RWPE2 (cell line): Measurements from ENCODE around the gene LRRC9.

Source experiments
- ATAC-seq: fragments of 200-7000 bp; cut with Tn5 transposase; 3 replicates; pipeline ENCODE4 v1.9.1; 2021; ENCODE audit warnings: low read depth
- DNase-seq: peaks from one replicate; pipeline ENCODE4 v3.0.0-alpha.2; 2020; ENCODE audit warnings: low spot score
- H3K27ac ChIP-seq: fragments of 450-650 bp; 2 replicates; pipeline ENCODE4 v1.5.1; 2017; ENCODE audit warnings: mild to moderate bottlenecking; ENCODE audit not compliant: poor library complexity, severe bottlenecking
- H3K27me3 ChIP-seq: fragments of 250-450 bp; sonication (Bioruptor Pico); 2 replicates; pipeline ENCODE4 v1.5.1; 2021; ENCODE audit warnings: mild to moderate bottlenecking, moderate library complexity; ENCODE audit not compliant: insufficient read depth, poor library complexity, severe bottlenecking
- H3K36me3 ChIP-seq: fragments of 250-450 bp; sonication (Bioruptor Pico); 2 replicates; pipeline ENCODE4 v1.5.1; 2020; ENCODE audit warnings: low read depth, mild to moderate bottlenecking, moderate library complexity
- H3K4me1 ChIP-seq: fragments of 250-450 bp; sonication (Bioruptor Pico); 2 replicates; pipeline ENCODE4 v1.5.1; 2021; ENCODE audit warnings: mild to moderate bottlenecking, moderate library complexity; ENCODE audit not compliant: insufficient read depth, poor library complexity, severe bottlenecking
- H3K4me3 ChIP-seq: fragments of 250-450 bp; sonication (Bioruptor Pico); 2 replicates; pipeline ENCODE4 v1.5.1; 2021; ENCODE audit warnings: mild to moderate bottlenecking, moderate library complexity; ENCODE audit not compliant: severe bottlenecking
- H3K9me3 ChIP-seq: fragments of 250-450 bp; sonication (Bioruptor Pico); 2 replicates; pipeline ENCODE4 v1.5.1; 2021; ENCODE audit warnings: mild to moderate bottlenecking, moderate library complexity; ENCODE audit not compliant: severe bottlenecking
- TF ChIP-seq, protein P1 (sequence below): fragments of 450-650 bp; IDR thresholded peaks from one replicate; pipeline ENCODE4 v1.5.1; 2017; ENCODE audit warnings: mild to moderate bottlenecking, moderate library complexity; ENCODE audit not compliant: poor library complexity, severe bottlenecking

Gene LRRC9

DNA sequence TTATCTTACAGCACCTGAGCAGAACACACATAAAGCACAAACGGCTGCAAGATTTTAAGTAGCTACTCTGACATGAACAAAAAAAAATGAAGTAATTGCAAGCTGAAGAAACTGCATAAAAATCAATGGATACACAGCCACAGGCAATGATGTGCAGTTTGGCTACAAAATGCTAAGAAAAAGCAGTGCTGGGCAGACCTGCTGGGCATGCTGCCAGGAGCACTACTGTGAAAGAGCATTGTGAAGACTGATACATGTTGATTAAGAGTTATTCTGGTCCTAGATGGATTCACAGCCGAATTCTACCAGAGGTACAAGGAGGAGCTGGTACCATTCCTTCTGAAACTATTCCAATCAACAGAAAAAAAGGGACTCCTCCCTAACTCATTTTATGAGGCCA, 29.3 kb upstream of the LRRC9 start:
- TF ChIP-seq, protein P1, sequence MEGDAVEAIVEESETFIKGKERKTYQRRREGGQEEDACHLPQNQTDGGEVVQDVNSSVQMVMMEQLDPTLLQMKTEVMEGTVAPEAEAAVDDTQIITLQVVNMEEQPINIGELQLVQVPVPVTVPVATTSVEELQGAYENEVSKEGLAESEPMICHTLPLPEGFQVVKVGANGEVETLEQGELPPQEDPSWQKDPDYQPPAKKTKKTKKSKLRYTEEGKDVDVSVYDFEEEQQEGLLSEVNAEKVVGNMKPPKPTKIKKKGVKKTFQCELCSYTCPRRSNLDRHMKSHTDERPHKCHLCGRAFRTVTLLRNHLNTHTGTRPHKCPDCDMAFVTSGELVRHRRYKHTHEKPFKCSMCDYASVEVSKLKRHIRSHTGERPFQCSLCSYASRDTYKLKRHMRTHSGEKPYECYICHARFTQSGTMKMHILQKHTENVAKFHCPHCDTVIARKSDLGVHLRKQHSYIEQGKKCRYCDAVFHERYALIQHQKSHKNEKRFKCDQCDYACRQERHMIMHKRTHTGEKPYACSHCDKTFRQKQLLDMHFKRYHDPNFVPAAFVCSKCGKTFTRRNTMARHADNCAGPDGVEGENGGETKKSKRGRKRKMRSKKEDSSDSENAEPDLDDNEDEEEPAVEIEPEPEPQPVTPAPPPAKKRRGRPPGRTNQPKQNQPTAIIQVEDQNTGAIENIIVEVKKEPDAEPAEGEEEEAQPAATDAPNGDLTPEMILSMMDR: no peak
- no peaks in the 10 kb centered on the region for H3K4me1 ChIP-seq
- no peak for ATAC-seq
- H3K27me3 ChIP-seq: peaks cover 8% of the 10 kb centered on the region
- no peak overlapping the region for H3K4me3 ChIP-seq
- no peaks in the 10 kb centered on the region for H3K9me3 ChIP-seq
- H3K36me3 ChIP-seq: no peaks in the 10 kb centered on the region
- H3K27ac ChIP-seq: no peak overlapping the region
- DNase-seq: no peak

DNA sequence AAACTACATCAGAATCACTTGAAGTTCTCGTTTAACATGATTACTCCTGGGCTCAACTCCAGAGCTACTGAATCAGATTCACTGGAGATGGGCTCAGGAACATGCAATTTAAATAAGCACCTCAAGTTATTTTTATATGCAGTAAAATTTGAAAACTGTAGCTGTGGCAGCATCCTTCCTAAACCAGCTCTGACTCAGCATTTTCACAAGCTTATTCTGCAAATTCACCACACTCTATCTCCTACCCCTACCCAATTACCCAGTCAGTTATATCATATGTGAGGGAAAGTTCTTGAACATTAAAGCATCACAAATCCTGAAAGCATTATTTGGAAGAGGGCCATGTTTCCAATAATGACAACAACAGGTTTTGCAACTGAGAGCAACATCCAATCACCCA, 24.2 kb upstream of the LRRC9 start:
- Histone ChIP-seq H3K9me3 (no peaks in the 10 kb centered on the region), H3K36me3 (no peaks in the 10 kb centered on the region), H3K27ac (no peak overlapping the region), H3K27me3 (peaks cover 4% of the 10 kb centered on the region), H3K4me3 (no peak overlapping the region), H3K4me1 (no peaks in the 10 kb centered on the region)
- DNase-seq (no peak), ATAC-seq (no peak)
- TF ChIP-seq, protein P1: no peak

DNA sequence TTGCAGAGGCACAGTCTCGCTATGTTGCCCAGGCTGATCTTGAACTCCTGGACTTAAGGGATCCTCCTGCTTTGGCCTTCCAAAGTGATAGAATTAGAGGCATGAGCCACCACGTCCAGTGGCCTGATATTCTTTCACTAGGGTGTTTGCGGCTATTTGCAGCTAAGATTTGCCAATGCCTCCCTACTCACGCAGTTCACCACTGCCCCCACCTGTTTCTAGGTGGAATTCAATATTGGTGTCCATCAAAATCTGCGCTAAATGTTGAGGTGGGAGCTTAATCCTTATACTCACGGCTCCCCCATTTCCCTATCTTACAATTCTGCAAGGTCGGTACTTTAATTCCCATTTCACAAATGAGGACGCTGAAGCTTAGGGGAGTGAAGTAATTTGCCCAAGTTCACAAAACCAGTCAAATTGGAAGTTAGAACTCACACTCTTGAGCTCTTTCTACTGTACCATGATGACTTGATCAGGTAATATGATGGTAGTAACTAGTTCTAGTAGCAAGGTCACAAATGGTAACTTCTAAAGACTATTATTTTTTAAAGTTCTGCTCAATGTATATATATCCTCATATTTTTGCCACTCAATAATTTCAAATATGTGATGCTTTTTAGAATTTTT, 22.1 kb upstream of the LRRC9 start:
- H3K27ac ChIP-seq: no peak overlapping the region
- no peaks in the 10 kb centered on the region for H3K36me3 ChIP-seq
- no peak overlapping the region for H3K4me3 ChIP-seq
- H3K9me3 ChIP-seq: no peaks in the 10 kb centered on the region
- DNase-seq (no peak), ATAC-seq (peak; percentile 66; the same call in 2 of the 3 replicates)
- H3K27me3 ChIP-seq: peaks cover 7% of the 10 kb centered on the region
- TF ChIP-seq, protein P1: peak; percentile 79
- no peaks in the 10 kb centered on the region for H3K4me1 ChIP-seq

DNA sequence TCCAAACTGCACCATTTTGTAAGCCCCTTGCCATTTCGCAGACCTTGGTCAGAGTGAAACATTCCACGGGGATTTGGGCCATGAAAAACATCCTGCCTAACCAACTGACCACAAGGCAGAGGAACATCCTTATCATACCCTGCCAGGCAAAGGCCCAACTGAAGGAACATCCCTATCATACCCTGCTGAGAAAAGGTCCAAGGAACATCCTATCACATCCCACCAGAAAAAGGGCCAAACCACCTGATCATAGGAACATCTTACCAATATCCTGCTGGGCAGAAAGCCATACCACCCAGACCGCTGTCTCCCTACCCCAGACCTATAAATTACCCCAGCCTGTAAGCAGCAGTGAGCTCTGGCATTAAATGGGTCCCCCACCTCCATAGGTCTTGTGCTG, 19.4 kb upstream of the LRRC9 start:
- ATAC-seq (no peak), DNase-seq (no peak)
- TF ChIP-seq, protein P1: no peak
- Histone ChIP-seq H3K4me3 (no peak overlapping the region), H3K9me3 (no peaks in the 10 kb centered on the region), H3K36me3 (no peaks in the 10 kb centered on the region), H3K27me3 (peaks cover 7% of the 10 kb centered on the region), H3K27ac (no peak overlapping the region), H3K4me1 (no peaks in the 10 kb centered on the region)

DNA sequence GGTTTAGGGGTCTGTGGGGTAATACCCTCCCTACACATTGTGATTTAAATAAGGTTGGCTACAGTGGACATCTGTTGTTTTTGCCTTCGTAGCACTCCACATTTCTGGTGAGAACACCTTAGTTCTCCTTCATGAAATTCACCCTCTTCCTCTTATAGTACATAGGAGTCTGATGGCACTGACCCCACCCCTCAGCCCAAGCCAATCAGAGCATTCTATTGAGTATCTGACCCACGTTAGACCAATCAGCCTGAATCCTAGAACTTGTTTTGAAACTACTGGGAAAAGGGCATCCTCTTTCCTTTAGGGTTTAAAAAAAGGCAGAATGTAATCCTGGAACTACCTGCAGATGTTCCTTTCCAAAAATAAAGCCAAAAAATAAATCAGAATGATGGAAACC, 15.8 kb upstream of the LRRC9 start:
- Histone ChIP-seq H3K36me3 (no peaks in the 10 kb centered on the region), H3K4me1 (no peaks in the 10 kb centered on the region), H3K27ac (no peak overlapping the region), H3K27me3 (peaks cover 4% of the 10 kb centered on the region), H3K9me3 (no peaks in the 10 kb centered on the region), H3K4me3 (no peak overlapping the region)
- TF ChIP-seq, protein P1: no peak
- no peak for ATAC-seq
- DNase-seq: no peak
